HepG2 (cell line): ENCODE measurements around the gene DRAM1. TPM values are rescaled to one million over a fixed set of nuclear protein-coding genes. Genes with fewer than 3 reads are reported as not detected.
"Not testable (repeated sequence)": the region's sequence is repeated elsewhere in the genome, so short reads cannot be mapped to it uniquely, and the experiment has no call there.

ENCODE experiments used
- ATAC-seq: fragments of 200-7000 bp; cut with Tn5 transposase; 3 replicates; pipeline ENCODE4 v1.9.1; 2020; ENCODE audit warnings: mild to moderate bottlenecking, moderate library complexity
- BruUV-seq: library from RNA; stranded (reverse); fragments of 400-500 nt; replicated peaks from 2 replicates; lab custom pipeline; 2021; lab: Mats Ljungman, UMichigan
- CTCF ChIA-PET: fragments of 300-600 bp; formaldehyde crosslinking; extraction: SDS; loops from one replicate; lab custom pipeline; 2021; ENCODE audit warnings: low total read pairs, inconsistent platforms, low intra/inter-chr PET ratio; lab: Yijun Ruan, JAX
- POLR2A ChIA-PET: fragments of 350-600 bp; sonication (Branson Sonifier 250); formaldehyde crosslinking; loops from one replicate; lab custom pipeline; 2020; ENCODE audit warnings: antibody characterized with exemption, inconsistent platforms; lab: Yijun Ruan, JAX
- DNase-seq: peaks from one replicate; pipeline ENCODE4 v3.0.0-alpha.2; 2015; ENCODE audit warnings: low spot score
- FAIRE-seq: peaks from 3 replicates; lab custom pipeline; 2011; peaks lifted over from hg19 to GRCh38; lab: Jason Lieb, UNC
- H2AFZ ChIP-seq: one replicate; pipeline ENCODE4 v1.6.1; 2011; ENCODE audit warnings: low read length, inconsistent platforms
- H3K27ac ChIP-seq: fragments of 300-600 bp; 3 replicates; pipeline ENCODE4 v1.8.0; 2011; ENCODE audit warnings: mixed run types, mild to moderate bottlenecking, mixed read lengths, low read length, inconsistent platforms; ENCODE audit not compliant: insufficient read depth; ENCODE audit errors: extremely low read length
- H3K27me3 ChIP-seq, 2 experiments: fragments of 200-600 bp in 1 of 2; 2 replicates in 1 of 2; 3 replicates in 1 of 2; pipeline versions ENCODE4 v1.6.0 to v1.8.0; 2011; ENCODE audit warnings: low read length in 2 of 2, mild to moderate bottlenecking in 2 of 2, moderate library complexity in 2 of 2, inconsistent platforms in 1 of 2; ENCODE audit not compliant: insufficient read depth in 2 of 2, control insufficient read depth in 1 of 2
- H3K36me3 ChIP-seq, 2 experiments: fragments of 200-600 bp in 1 of 2; replicated peaks in 1 of 2; 2 replicates in 1 of 2; 3 replicates in 1 of 2; pipeline versions ENCODE4 v1.5.1 to v1.8.0; 2011; ENCODE audit warnings: low read length in 2 of 2, inconsistent platforms in 1 of 2; ENCODE audit not compliant: insufficient read depth in 2 of 2, control insufficient read depth in 1 of 2
- H3K4me1 ChIP-seq: 2 replicates; pipeline ENCODE4 v1.5.1; 2012; ENCODE audit warnings: low read length, inconsistent platforms; ENCODE audit not compliant: insufficient read depth
- H3K4me2 ChIP-seq: 2 replicates; pipeline ENCODE4 v1.6.0; 2011; ENCODE audit warnings: low read depth, low read length, inconsistent platforms
- H3K4me3 ChIP-seq, 3 experiments: fragments of 200-600 bp in 1 of 3; sonication (generic), shearing (Covaris generic) in 1 of 3; replicated peaks in 1 of 3; 2 replicates each; pipeline ENCODE4 v1.5.1; 2011 to 2016; ENCODE audit warnings: low read length in 3 of 3, inconsistent platforms in 2 of 3, low read depth in 2 of 3, mild to moderate bottlenecking in 2 of 3, control low read depth in 1 of 3, mixed read lengths in 1 of 3; ENCODE audit not compliant: insufficient read depth in 1 of 3
- H3K79me2 ChIP-seq: one replicate; pipeline ENCODE4 v1.6.1; 2011; ENCODE audit warnings: low read length, inconsistent platforms; ENCODE audit not compliant: insufficient read depth
- H3K9ac ChIP-seq: 2 replicates; pipeline ENCODE4 v1.6.0; 2011; ENCODE audit warnings: mild to moderate bottlenecking, low read depth, low read length, inconsistent platforms; ENCODE audit not compliant: insufficient read depth
- H3K9me3 ChIP-seq: 2 replicates; pipeline ENCODE4 v1.5.1; 2012; ENCODE audit warnings: mild to moderate bottlenecking, low read length
- H4K20me1 ChIP-seq: 2 replicates; pipeline ENCODE4 v1.6.0; 2011; ENCODE audit warnings: inconsistent platforms, mild to moderate bottlenecking, low read length, moderate library complexity; ENCODE audit not compliant: insufficient read depth
- BCLAF1 ChIP-seq: fragments of 450-650 bp; IDR thresholded peaks from 2 replicates; pipeline ENCODE4 v1.6.1; 2017; ENCODE audit warnings: mild to moderate bottlenecking
- CCDC6 ChIP-seq: sonication (generic); formaldehyde crosslinking; IDR thresholded peaks from 2 replicates; pipeline ENCODE4 v1.8.1; 2022; ENCODE audit warnings: mild to moderate bottlenecking, missing genetic modification reagents, moderate library complexity
- CREB1 ChIP-seq, 2 experiments: fragments of 450-650 bp in 1 of 2; IDR thresholded peaks; 2 replicates each; pipeline ENCODE4 v1.6.1; 2016 to 2017; ENCODE audit warnings: control low read depth in 1 of 2, mild to moderate bottlenecking in 1 of 2, missing compliant biosample characterization in 1 of 2, missing genetic modification characterization in 1 of 2
- GLI4 ChIP-seq: sonication (generic); formaldehyde crosslinking; IDR thresholded peaks from 2 replicates; pipeline ENCODE4 v1.5.1; 2020; ENCODE audit warnings: missing genetic modification reagents, mild to moderate bottlenecking, moderate library complexity, borderline replicate concordance
- GTF3A ChIP-seq: sonication (generic); formaldehyde crosslinking; conservative IDR thresholded peaks from 2 replicates; pipeline ENCODE4 v1.4.0; 2020; ENCODE audit warnings: mild to moderate bottlenecking, missing genetic modification reagents
- HOXA3 ChIP-seq: sonication (generic); formaldehyde crosslinking; IDR thresholded peaks from 2 replicates; pipeline ENCODE4 v1.5.0; 2020; ENCODE audit warnings: missing genetic modification reagents
- IRX3 ChIP-seq: sonication (generic); formaldehyde crosslinking; IDR thresholded peaks from 2 replicates; pipeline ENCODE4 v1.8.1; 2023; ENCODE audit warnings: mild to moderate bottlenecking, low read depth, missing genetic modification reagents, borderline replicate concordance
- ISL2 ChIP-seq: sonication (generic); formaldehyde crosslinking; IDR thresholded peaks from 2 replicates; pipeline ENCODE4 v1.5.0; 2020; ENCODE audit warnings: missing genetic modification reagents
- KDM2A ChIP-seq: sonication (generic); formaldehyde crosslinking; IDR thresholded peaks from 2 replicates; pipeline ENCODE4 v1.4.0; 2020; ENCODE audit warnings: low read depth, missing genetic modification reagents, borderline replicate concordance
- MIER2 ChIP-seq: IDR thresholded peaks from 2 replicates; pipeline ENCODE4 v1.6.1; 2016; ENCODE audit warnings: missing biosample characterization, missing genetic modification reagents
- SETDB1 ChIP-seq: sonication (generic); formaldehyde crosslinking; IDR thresholded peaks from 2 replicates; pipeline ENCODE4 v1.5.1; 2020; ENCODE audit warnings: missing genetic modification reagents, mild to moderate bottlenecking, borderline replicate concordance
- THYN1 ChIP-seq: sonication (generic); formaldehyde crosslinking; IDR thresholded peaks from 2 replicates; pipeline ENCODE4 v1.8.1; 2023; ENCODE audit warnings: low read depth, mild to moderate bottlenecking, moderate library complexity, missing genetic modification reagents, borderline replicate concordance
- WIZ ChIP-seq: sonication (generic); formaldehyde crosslinking; IDR thresholded peaks from 2 replicates; pipeline ENCODE4 v1.5.1; 2020; ENCODE audit warnings: mild to moderate bottlenecking, missing genetic modification reagents
- ZNF101 ChIP-seq: sonication (generic); formaldehyde crosslinking; IDR thresholded peaks from 2 replicates; pipeline ENCODE4 v1.4.0; 2020; ENCODE audit warnings: mild to moderate bottlenecking, low read depth, missing genetic modification reagents, borderline replicate concordance
- ZNF709 ChIP-seq: sonication (generic); formaldehyde crosslinking; IDR thresholded peaks from 2 replicates; pipeline ENCODE4 v1.5.0; 2020; ENCODE audit warnings: mild to moderate bottlenecking, missing genetic modification reagents
- WGBS: methylation state at CpG from one replicate; pipeline ENCODE4 v1.1.6; 2017; ENCODE audit warnings: low lambda C conversion rate; 5-methylcytosine and 5-hydroxymethylcytosine counted together
- in situ Hi-C: cut with HindIII; loops from 2 replicates; pipeline ENCODE4 v1.10.0; 2017; ENCODE audit warnings: low pct_unique_long_range_greater_than_20kb; ENCODE audit not compliant: extremely low pct_ligation_motif_present
- intact Hi-C: fragments of 100-400 bp; cut with micrococcal nuclease; formaldehyde crosslinking; loops from one replicate; pipeline ENCODE4 v1.10.0; 2022; ENCODE audit not compliant: unreplicated experiment
- polyA plus RNA-seq, 8 experiments: library from polyadenylated mRNA; depleted of rRNA in 3 of 8; stranded (reverse) in 7 of 8; unstranded in 1 of 8; fragments of >200 nt; fragmentation: Illumina TruSeq in 4 of 8; extraction: Trizol in 4 of 8; gene quantifications; 2 replicates each; pipeline versions ENCODE4 v1.2.1 to v1.2.3, GENCODE V29; 2011 to 2016; ENCODE audit warnings: low read depth in 4 of 8, missing spikeins in 1 of 8, mixed read lengths in 1 of 8; ENCODE audit not compliant: insufficient read depth in 1 of 8
- total RNA-seq, 5 experiments: library from RNA; depleted of rRNA; stranded (reverse); fragments of >200 nt; fragmentation: Illumina TruSeq; extraction: Trizol; gene quantifications; 2 replicates each; pipeline ENCODE4 v1.2.3, GENCODE V29; 2016; ENCODE audit warnings: low read depth in 1 of 5

The DRAM1 gene
- total and polyA plus RNA-seq, 2 of the 13 experiments (the other 11 are each of a cell fraction or from before 2014, with no cell fraction given): 20.9 to 32.6 TPM

DNA sequence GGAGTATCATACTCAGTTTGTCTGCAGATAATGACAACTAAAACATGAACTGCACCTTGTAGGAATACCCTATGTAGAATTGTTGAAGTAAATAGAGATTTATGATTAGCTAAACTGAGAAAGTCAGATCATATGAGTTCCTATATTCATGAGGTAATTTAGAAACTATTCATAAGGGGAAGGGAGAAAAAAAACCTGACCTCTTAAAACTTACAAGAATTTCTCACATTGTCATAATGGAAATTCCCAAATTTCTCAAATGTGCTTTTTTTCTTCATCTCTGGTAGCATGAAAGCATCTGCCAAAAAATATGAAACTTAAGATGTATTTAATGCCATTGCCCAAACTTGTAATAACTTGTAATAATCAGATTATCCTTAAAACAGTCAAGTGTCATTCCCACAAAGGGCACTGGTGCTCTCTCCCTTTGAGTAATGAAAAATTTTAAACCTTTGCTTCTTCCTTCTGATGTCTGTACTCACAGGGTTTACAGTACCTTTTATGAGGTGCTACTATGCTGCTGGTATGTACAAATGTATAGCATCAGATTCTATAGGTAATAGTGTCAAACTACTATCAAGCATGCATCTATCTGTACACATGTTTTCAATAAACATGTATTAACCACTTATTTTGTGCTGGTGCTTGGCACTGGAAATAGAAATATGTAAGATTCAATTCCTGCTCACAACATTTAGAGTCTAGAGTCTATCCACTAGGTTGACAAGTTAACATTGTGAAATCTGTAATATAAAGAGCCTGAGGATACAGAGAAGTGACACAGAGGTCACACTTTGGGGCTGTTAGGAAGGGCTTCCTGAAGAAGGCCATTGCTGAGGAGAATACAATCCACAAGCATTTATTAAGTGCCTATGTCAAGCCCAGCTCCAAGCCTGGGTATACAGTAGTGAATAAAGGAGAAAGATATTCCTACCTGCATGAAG is 17.4 kb upstream of the DRAM1 start:
- ChIA-PET CTCF (no interaction called here), POLR2A (no interaction called here)
- no TSS peak for BruUV-seq
- Histone ChIP-seq H3K27ac (no peak overlapping the region), H3K9ac (no peak overlapping the region), H3K36me3 (no peaks in the 10 kb centered on the region), H3K4me1 (peaks cover 17% of the 10 kb centered on the region), H3K9me3 (peaks cover 3% of the 10 kb centered on the region; the same call in 1 of the 2 replicates), H2AFZ (no peak overlapping the region), H3K4me2 (no peak overlapping the region), H3K4me3 (no peak overlapping the region), H3K79me2 (no peaks in the 10 kb centered on the region), H4K20me1 (no peaks in the 10 kb centered on the region), H3K27me3 (no peaks in the 10 kb centered on the region; a peak in 2 of 5 replicates)
- DNase-seq (no peak), ATAC-seq (no peak), FAIRE-seq (no peak)
- intact Hi-C loops (no loop called here), in situ Hi-C loops (no loop called here)
- TF ChIP-seq THYN1 (CRISPR knock-in tag) (no peak), MIER2 (CRISPR knock-in tag) (no peak), ZNF709 (CRISPR knock-in tag) (no peak), WIZ (CRISPR knock-in tag) (no peak), ZNF101 (CRISPR knock-in tag) (no peak), HOXA3 (CRISPR knock-in tag) (no peak), ISL2 (CRISPR knock-in tag) (no peak), SETDB1 (no peak), CCDC6 (CRISPR knock-in tag) (no peak), KDM2A (no peak), IRX3 (CRISPR knock-in tag) (no peak), GLI4 (CRISPR knock-in tag) (no peak), BCLAF1 (no peak), GTF3A (CRISPR knock-in tag) (no peak), CREB1 (IDR thresholded peaks at IDR 0.05) (no peak), CREB1 (CRISPR knock-in tag; IDR thresholded peaks at IDR 0.05) (no peak)

GRCh38 chr12:101861688-101862087 is 15.7 kb upstream of the DRAM1 start:
- BruUV-seq, CTCF ChIA-PET, H3K27me3 ChIP-seq, H2AFZ ChIP-seq, H3K79me2 ChIP-seq, H3K4me2 ChIP-seq, in situ Hi-C loops, DNase-seq, H3K36me3 ChIP-seq, FAIRE-seq, POLR2A ChIA-PET, H3K4me3 ChIP-seq, H3K9ac ChIP-seq, H4K20me1 ChIP-seq, ATAC-seq, intact Hi-C loops, H3K27ac ChIP-seq: not testable (repeated sequence)
- H3K4me1 ChIP-seq: peaks cover 17% of the 10 kb centered on the region
- WGBS: 48% methylated on average over 2 of the region's 2 CpGs
- H3K9me3 ChIP-seq: peaks cover 11% of the 10 kb centered on the region; the same call in 1 of the 2 replicates
